Endodermal cell (in vitro differentiated cells): ENCODE measurements around the gene GABRB2. TPM values are rescaled to one million over a fixed set of nuclear protein-coding genes. Genes with fewer than 3 reads are reported as not detected.
"Not testable (repeated sequence)": the region's sequence is repeated elsewhere in the genome, so short reads cannot be mapped to it uniquely, and the experiment has no call there.

Source experiments
- DNase-seq: peaks from one replicate; pipeline ENCODE4 v3.0.0-alpha.2; 2017
- H3K27ac ChIP-seq: 2 replicates; pipeline ENCODE4 v1.5.1; 2013; ENCODE audit warnings: mild to moderate bottlenecking, low read depth, low read length, moderate library complexity
- H3K27me3 ChIP-seq: 2 replicates; pipeline ENCODE4 v1.6.1; 2013; ENCODE audit warnings: mild to moderate bottlenecking, low read length, moderate library complexity; ENCODE audit not compliant: insufficient read depth, control insufficient read depth, poor library complexity, severe bottlenecking
- H3K36me3 ChIP-seq: 2 replicates; pipeline ENCODE4 v1.7.0; 2013; ENCODE audit warnings: mild to moderate bottlenecking, low read length, moderate library complexity; ENCODE audit not compliant: control insufficient read depth, insufficient read depth
- H3K4me1 ChIP-seq: one replicate; pipeline ENCODE4 v1.7.0; 2013; ENCODE audit warnings: low read length; ENCODE audit not compliant: control insufficient read depth, insufficient read depth
- H3K4me3 ChIP-seq: 2 replicates; pipeline ENCODE4 v1.5.1; 2013; ENCODE audit warnings: mild to moderate bottlenecking, low read length, moderate library complexity
- H3K9ac ChIP-seq: 2 replicates; pipeline ENCODE4 v1.6.1; 2013; ENCODE audit warnings: mild to moderate bottlenecking, low read length, moderate library complexity; ENCODE audit not compliant: poor library complexity, severe bottlenecking; ENCODE audit errors: extremely low read depth
- H3K9me3 ChIP-seq: 2 replicates; pipeline ENCODE4 v1.6.1; 2013; ENCODE audit warnings: mild to moderate bottlenecking, low read length, moderate library complexity; ENCODE audit not compliant: control insufficient read depth
- H3K27ac Mint-ChIP-seq: 2 replicates; pipeline ENCODE4 v1.8.0; 2020; ENCODE audit warnings: mixed read lengths
- H3K27me3 Mint-ChIP-seq: 2 replicates; pipeline ENCODE4 v1.8.0; 2021; ENCODE audit warnings: mild to moderate bottlenecking, mixed read lengths; ENCODE audit not compliant: insufficient read depth
- H3K36me3 Mint-ChIP-seq: 2 replicates; pipeline ENCODE4 v1.8.0; 2020; ENCODE audit warnings: low read depth, mixed read lengths
- H3K4me1 Mint-ChIP-seq: 2 replicates; pipeline ENCODE4 v1.8.0; 2020; ENCODE audit warnings: mixed read lengths
- H3K4me3 Mint-ChIP-seq: 2 replicates; pipeline ENCODE4 v1.8.0; 2020; ENCODE audit warnings: mild to moderate bottlenecking, moderate library complexity, mixed read lengths
- H3K9me3 Mint-ChIP-seq: 2 replicates; pipeline ENCODE4 v1.8.0; 2020; ENCODE audit warnings: mild to moderate bottlenecking, mixed read lengths
- CTCF ChIP-seq: fragments of 200-600 bp; sonication (generic); conservative IDR thresholded peaks from 2 replicates; pipeline ENCODE4 v1.5.0; 2021; ENCODE audit warnings: antibody characterized with exemption, mild to moderate bottlenecking
- WGBS, 2 experiments: methylation state at CpG; one replicate each; pipeline versions ENCODE4 v1.1.5 to v1.1.7; 2013; ENCODE audit warnings: missing lambda C conversion rate in 2 of 2, mixed read lengths in 1 of 2; ENCODE audit not compliant: insufficient coverage in 1 of 2, insufficient read length in 1 of 2; 5-methylcytosine and 5-hydroxymethylcytosine counted together
- total RNA-seq, 2 donors: library from RNA; stranded (reverse); fragmentation: NEBNext Ultra II Directional in 1 of 2; extraction: Animal tissue kit (Norgen Biotek cat#: 25700) in 1 of 2; gene quantifications; 2 replicates in 1 of 2; 3 replicates in 1 of 2; pipeline ENCODE4 v1.2.1, GENCODE V29; 2021

GABRB2 gene
- total RNA-seq, 2 donors from 2014 or later, result 0.77 to 2.5 TPM

- H3K9me3 Mint-ChIP-seq, result no peaks in the 10 kb centered on the region
- no peak overlapping the region for H3K27ac Mint-ChIP-seq
- H3K4me1 Mint-ChIP-seq, result no peaks in the 10 kb centered on the region
- DNase-seq, result no peak
- no peaks in the 10 kb centered on the region for H3K36me3 Mint-ChIP-seq
- Histone ChIP-seq H3K4me3 (no peak overlapping the region), H3K36me3 (no peaks in the 10 kb centered on the region), H3K9ac (no peak overlapping the region), H3K27me3 (no peaks in the 10 kb centered on the region), H3K9me3 (no peaks in the 10 kb centered on the region), H3K4me1 (no peaks in the 10 kb centered on the region), H3K27ac (no peak overlapping the region)
- H3K27me3 Mint-ChIP-seq, result no peaks in the 10 kb centered on the region
- no peak overlapping the region for H3K4me3 Mint-ChIP-seq
- no peak for TF ChIP-seq CTCF
- WGBS, 2 experiments, result 62 to 93% methylated on average over 2 of the region's 2 CpGs
These were observed 15.8 kb downstream of the GABRB2 start for GRCh38 chr5:161530700-161531099.

GRCh38 chr5:161513942-161514341, 32.6 kb downstream of the GABRB2 start:
- Histone ChIP-seq H3K9me3 (peaks cover 6% of the 10 kb centered on the region), H3K36me3 (no peaks in the 10 kb centered on the region), H3K27ac (no peak overlapping the region), H3K9ac (no peak overlapping the region), H3K27me3 (no peaks in the 10 kb centered on the region), H3K4me3 (no peak overlapping the region), H3K4me1 (no peaks in the 10 kb centered on the region)
- Mint-ChIP-seq H3K27ac (no peak overlapping the region), H3K27me3 (no peaks in the 10 kb centered on the region), H3K9me3 (peaks cover 3% of the 10 kb centered on the region), H3K4me3 (no peak overlapping the region), H3K36me3 (no peaks in the 10 kb centered on the region), H3K4me1 (no peaks in the 10 kb centered on the region)
- WGBS, 2 experiments, result 80 to 89% methylated on average over 1 of the region's 1 CpG
- TF ChIP-seq CTCF, result no peak
- no peak for DNase-seq

GRCh38 chr5:161507591-161507990, 38.9 kb downstream of the GABRB2 start:
- DNase-seq, result no peak
- Mint-ChIP-seq H3K36me3 (no peaks in the 10 kb centered on the region), H3K27ac (no peak overlapping the region), H3K27me3 (no peaks in the 10 kb centered on the region), H3K4me1 (no peaks in the 10 kb centered on the region), H3K4me3 (no peak overlapping the region), H3K9me3 (peaks cover under 1% of the 10 kb centered on the region)
- Histone ChIP-seq H3K36me3 (no peaks in the 10 kb centered on the region), H3K4me1 (no peaks in the 10 kb centered on the region), H3K4me3 (no peak overlapping the region), H3K27me3 (no peaks in the 10 kb centered on the region), H3K27ac (no peak overlapping the region), H3K9me3 (no peaks in the 10 kb centered on the region), H3K9ac (no peak overlapping the region)
- 81 to 86% methylated on average over 1 to 2 of the region's 2 CpGs for WGBS, 2 experiments
- TF ChIP-seq CTCF, result no peak

- not testable (repeated sequence) for H3K4me3 ChIP-seq, DNase-seq, H3K4me3 Mint-ChIP-seq, H3K27ac Mint-ChIP-seq, H3K9me3 Mint-ChIP-seq, H3K4me1 Mint-ChIP-seq, H3K36me3 ChIP-seq, H3K9ac ChIP-seq, H3K4me1 ChIP-seq, H3K27me3 Mint-ChIP-seq, H3K27me3 ChIP-seq, H3K27ac ChIP-seq, H3K36me3 Mint-ChIP-seq
- peaks cover 13% of the 10 kb centered on the region for H3K9me3 ChIP-seq
- 87 to 98% methylated on average over 3 to 10 of the region's 10 CpGs for WGBS, 2 experiments
These were observed 41.4 kb downstream of the GABRB2 start for GRCh38 chr5:161505160-161505559.
